Activated CD8-positive, alpha-beta T cell treated with anti-CD3 and anti-CD28 coated beads for 36 hours (primary cell): ENCODE data around the gene FAM204A. TPM values are rescaled to one million over a fixed set of nuclear protein-coding genes. Genes with fewer than 3 reads are reported as not detected.

Source experiments
- ATAC-seq: fragments of 200-7000 bp; cut with Tn5 transposase; one replicate; pipeline ENCODE4 v1.10.0; 2021; ENCODE audit warnings: mild to moderate bottlenecking, moderate library complexity
- CTCF ChIA-PET: fragments of 350-600 bp; sonication (Branson Sonifier 250); formaldehyde crosslinking; loops from one replicate; lab custom pipeline; 2021; ENCODE audit warnings: antibody characterized with exemption; lab: Charles Lee
- POLR2A ChIA-PET: fragments of 350-600 bp; sonication (Branson Sonifier 250); formaldehyde crosslinking; loops from one replicate; lab custom pipeline; 2021; ENCODE audit warnings: antibody characterized with exemption; lab: Charles Lee
- DNase-seq: peaks from one replicate; pipeline ENCODE4 v3.0.0-alpha.2; 2020
- H3K27ac Mint-ChIP-seq: one replicate; pipeline ENCODE4 v1.8.0; 2021; ENCODE audit warnings: mild to moderate bottlenecking, mixed read lengths
- H3K27me3 Mint-ChIP-seq: one replicate; pipeline ENCODE4 v1.8.0; 2021; ENCODE audit warnings: mixed read lengths
- H3K36me3 Mint-ChIP-seq: one replicate; pipeline ENCODE4 v1.8.0; 2021; ENCODE audit warnings: low read depth, mixed read lengths
- H3K4me1 Mint-ChIP-seq: one replicate; pipeline ENCODE4 v1.8.0; 2021; ENCODE audit warnings: low read depth, mixed read lengths
- H3K4me3 Mint-ChIP-seq: one replicate; pipeline ENCODE4 v1.8.0; 2021; ENCODE audit warnings: mild to moderate bottlenecking, moderate library complexity, mixed read lengths
- H3K9me3 Mint-ChIP-seq: one replicate; pipeline ENCODE4 v1.8.0; 2021; ENCODE audit warnings: mixed read lengths
- intact Hi-C: fragments of 100-400 bp; cut with micrococcal nuclease; formaldehyde crosslinking; loops from one replicate; pipeline ENCODE4 v1.10.0; 2022
- total RNA-seq, 2 experiments: library from RNA; stranded (reverse); gene quantifications; one replicate each; pipeline ENCODE4 v1.2.3, GENCODE V29; 2021
- TF ChIP-seq, protein P1 (sequence below): fragments of 200-600 bp; IDR thresholded peaks from one replicate; pipeline ENCODE4 v1.8.0; 2022; ENCODE audit warnings: antibody characterized with exemption, mild to moderate bottlenecking

FAM204A gene
- total RNA-seq, 2 experiments from 2014 or later = 56.0 to 64.1 TPM

DNA sequence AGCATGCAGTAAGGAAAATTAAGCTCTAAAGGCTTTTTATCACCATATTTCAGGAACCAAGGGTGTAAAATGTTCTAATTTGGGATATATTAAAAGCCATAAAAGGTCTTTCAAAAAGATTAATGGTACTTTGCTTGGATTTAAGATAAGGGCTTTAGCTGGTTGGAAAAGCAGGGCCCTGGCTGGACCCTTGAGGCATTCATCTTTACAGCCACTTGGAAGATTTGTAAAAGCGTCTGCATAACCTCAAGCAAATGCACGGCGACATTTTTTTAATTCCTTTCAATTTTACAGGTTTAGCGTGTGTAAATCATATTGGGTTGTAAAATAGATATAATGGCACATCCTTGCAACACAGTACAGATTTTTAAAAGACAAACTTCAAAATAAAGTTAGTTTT, 27.2 kb downstream of the FAM204A start:
- Mint-ChIP-seq H3K4me3 (no peak overlapping the region), H3K36me3 (peaks cover 6% of the 10 kb centered on the region), H3K27me3 (no peaks in the 10 kb centered on the region), H3K27ac (no peak overlapping the region), H3K4me1 (no peaks in the 10 kb centered on the region), H3K9me3 (no peaks in the 10 kb centered on the region)
- ChIA-PET CTCF (interaction anchor here (0.8 kb wide), 1 partner anchor 17 kb away, joined by 3 read pairs; no protein-coding TSS in a partner anchor), POLR2A (interaction anchor here (1.7 kb wide), 1 partner anchor 9 kb away, joined by 6 read pairs; no protein-coding TSS in a partner anchor)
- ATAC-seq = no peak
- intact Hi-C loops = no loop called here
- TF ChIP-seq, protein P1, sequence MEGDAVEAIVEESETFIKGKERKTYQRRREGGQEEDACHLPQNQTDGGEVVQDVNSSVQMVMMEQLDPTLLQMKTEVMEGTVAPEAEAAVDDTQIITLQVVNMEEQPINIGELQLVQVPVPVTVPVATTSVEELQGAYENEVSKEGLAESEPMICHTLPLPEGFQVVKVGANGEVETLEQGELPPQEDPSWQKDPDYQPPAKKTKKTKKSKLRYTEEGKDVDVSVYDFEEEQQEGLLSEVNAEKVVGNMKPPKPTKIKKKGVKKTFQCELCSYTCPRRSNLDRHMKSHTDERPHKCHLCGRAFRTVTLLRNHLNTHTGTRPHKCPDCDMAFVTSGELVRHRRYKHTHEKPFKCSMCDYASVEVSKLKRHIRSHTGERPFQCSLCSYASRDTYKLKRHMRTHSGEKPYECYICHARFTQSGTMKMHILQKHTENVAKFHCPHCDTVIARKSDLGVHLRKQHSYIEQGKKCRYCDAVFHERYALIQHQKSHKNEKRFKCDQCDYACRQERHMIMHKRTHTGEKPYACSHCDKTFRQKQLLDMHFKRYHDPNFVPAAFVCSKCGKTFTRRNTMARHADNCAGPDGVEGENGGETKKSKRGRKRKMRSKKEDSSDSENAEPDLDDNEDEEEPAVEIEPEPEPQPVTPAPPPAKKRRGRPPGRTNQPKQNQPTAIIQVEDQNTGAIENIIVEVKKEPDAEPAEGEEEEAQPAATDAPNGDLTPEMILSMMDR = no peak
- no peak for DNase-seq

DNA sequence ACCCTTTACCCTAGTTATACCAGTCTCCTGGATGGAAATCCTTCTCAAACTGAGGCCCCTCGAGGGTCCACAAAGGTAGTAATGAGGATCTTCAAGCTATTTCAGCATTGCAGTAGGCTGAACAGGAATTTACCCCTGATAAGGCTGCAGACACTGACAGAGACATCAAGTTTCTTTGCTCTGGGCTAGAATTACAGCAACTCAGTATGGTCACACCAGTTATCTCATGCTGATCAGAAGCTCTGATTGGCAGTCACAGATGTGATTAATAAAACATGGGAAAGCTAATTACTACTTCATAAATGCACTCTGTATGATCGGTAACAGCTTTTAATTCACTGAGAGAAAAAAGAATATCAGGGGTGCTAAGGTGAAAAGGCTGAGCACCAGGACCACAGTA, 30.6 kb downstream of the FAM204A start:
- ATAC-seq (no peak), DNase-seq (no peak)
- ChIA-PET CTCF (interaction anchor here (0.9 kb wide), 1 partner anchor 148 kb away, joined by 3 read pairs; no protein-coding TSS in a partner anchor), POLR2A (interaction anchor here (0.7 kb wide), 1 partner anchor 51 kb away, joined by 3 read pairs; no protein-coding TSS in a partner anchor)
- TF ChIP-seq, protein P1 = no peak
- Mint-ChIP-seq H3K4me3 (no peak overlapping the region), H3K9me3 (no peaks in the 10 kb centered on the region), H3K27me3 (no peaks in the 10 kb centered on the region), H3K4me1 (no peaks in the 10 kb centered on the region), H3K27ac (no peak overlapping the region), H3K36me3 (peaks cover 13% of the 10 kb centered on the region)
- intact Hi-C loops = no loop called here

DNA sequence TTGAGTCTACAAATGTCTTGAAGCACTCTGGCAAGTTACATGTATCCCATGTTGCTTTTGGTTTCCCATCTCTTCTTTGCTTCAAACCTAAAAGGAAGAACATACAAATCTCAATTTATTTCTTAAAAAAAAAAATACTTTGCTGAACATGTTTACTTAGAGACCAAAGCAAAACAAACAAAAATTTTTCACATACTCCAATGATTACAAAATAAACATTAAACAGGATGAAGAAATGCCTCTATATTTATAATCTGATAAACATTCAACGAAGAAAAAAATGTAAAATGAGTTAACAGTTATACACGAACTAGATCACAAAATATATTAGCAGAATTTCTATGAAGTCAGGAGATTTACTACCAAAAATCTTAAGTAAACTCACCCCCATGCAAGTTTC, 31.3 kb downstream of the FAM204A start:
- Mint-ChIP-seq H3K36me3 (peaks cover 16% of the 10 kb centered on the region), H3K4me3 (no peak overlapping the region), H3K27me3 (no peaks in the 10 kb centered on the region), H3K27ac (no peak overlapping the region), H3K9me3 (no peaks in the 10 kb centered on the region), H3K4me1 (no peaks in the 10 kb centered on the region)
- ATAC-seq (no peak), DNase-seq (no peak)
- TF ChIP-seq, protein P1 = no peak
- CTCF ChIA-PET = no interaction called here
- POLR2A ChIA-PET = interaction anchor here (0.7 kb wide), 1 partner anchor 50 kb away, joined by 3 read pairs; no protein-coding TSS in a partner anchor
- intact Hi-C loops = no loop called here

DNA sequence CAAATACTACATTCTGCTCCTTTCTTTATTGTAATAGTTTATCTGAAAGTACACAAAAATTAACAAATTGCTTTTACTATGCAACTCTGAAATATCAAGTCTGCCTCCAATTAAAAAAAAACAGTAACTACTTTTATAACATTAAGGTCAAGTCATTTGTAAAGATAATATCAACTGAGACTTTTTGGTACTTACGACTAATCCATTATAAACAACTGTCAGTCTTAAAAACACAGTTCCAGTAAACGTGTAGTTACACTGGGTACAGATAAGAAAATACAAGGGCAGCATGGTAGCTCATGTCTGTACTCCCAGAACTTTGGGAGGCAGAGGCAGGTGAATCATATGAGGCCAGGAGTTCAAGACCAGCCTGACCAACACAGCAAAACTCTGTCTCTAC, 32.2 kb downstream of the FAM204A start:
- Mint-ChIP-seq H3K9me3 (no peaks in the 10 kb centered on the region), H3K27ac (no peak overlapping the region), H3K4me3 (no peak overlapping the region), H3K27me3 (no peaks in the 10 kb centered on the region), H3K36me3 (peaks cover 18% of the 10 kb centered on the region), H3K4me1 (no peaks in the 10 kb centered on the region)
- TF ChIP-seq, protein P1 = no peak
- ChIA-PET POLR2A (no interaction called here), CTCF (no interaction called here)
- intact Hi-C loops = no loop called here
- DNase-seq (no peak), ATAC-seq (no peak)

DNA sequence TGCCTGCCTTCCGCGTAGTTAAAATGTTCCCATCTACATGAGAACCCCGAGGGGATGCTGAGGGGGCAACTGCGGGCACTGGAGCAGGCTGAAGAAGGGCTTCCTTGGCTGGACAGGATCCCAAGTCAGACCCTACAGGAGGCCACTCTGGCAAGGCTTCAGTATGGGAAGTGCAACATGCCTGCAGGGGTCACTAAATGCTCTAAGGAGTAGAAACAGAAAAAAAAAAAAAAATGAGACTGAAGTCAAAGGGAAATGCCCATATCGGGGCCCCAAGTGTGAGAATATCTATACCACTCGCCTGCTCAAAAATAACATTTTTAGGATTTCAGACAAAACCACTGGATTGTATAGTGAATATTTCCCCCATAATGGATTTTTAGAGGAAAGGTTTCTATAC, 33.5 kb downstream of the FAM204A start:
- Mint-ChIP-seq H3K27me3 (no peaks in the 10 kb centered on the region), H3K36me3 (peaks cover 22% of the 10 kb centered on the region), H3K4me3 (no peak overlapping the region), H3K4me1 (no peaks in the 10 kb centered on the region), H3K27ac (no peak overlapping the region), H3K9me3 (no peaks in the 10 kb centered on the region)
- TF ChIP-seq, protein P1 = no peak
- ATAC-seq (no peak), DNase-seq (no peak)
- ChIA-PET CTCF (no interaction called here), POLR2A (no interaction called here)
- intact Hi-C loops = no loop called here
